HG03575 (cell line): ENCODE results near the gene MYOG.

ENCODE experiments used
- ATAC-seq: cut with Tn5 transposase; IDR thresholded peaks from one replicate; pipeline ENCODE4 v1.9.1; 2021; ENCODE audit not compliant: unreplicated experiment, insufficient number of reproducible peaks, low FRiP score; ENCODE audit errors: extremely low read depth

Gene MYOG

DNA sequence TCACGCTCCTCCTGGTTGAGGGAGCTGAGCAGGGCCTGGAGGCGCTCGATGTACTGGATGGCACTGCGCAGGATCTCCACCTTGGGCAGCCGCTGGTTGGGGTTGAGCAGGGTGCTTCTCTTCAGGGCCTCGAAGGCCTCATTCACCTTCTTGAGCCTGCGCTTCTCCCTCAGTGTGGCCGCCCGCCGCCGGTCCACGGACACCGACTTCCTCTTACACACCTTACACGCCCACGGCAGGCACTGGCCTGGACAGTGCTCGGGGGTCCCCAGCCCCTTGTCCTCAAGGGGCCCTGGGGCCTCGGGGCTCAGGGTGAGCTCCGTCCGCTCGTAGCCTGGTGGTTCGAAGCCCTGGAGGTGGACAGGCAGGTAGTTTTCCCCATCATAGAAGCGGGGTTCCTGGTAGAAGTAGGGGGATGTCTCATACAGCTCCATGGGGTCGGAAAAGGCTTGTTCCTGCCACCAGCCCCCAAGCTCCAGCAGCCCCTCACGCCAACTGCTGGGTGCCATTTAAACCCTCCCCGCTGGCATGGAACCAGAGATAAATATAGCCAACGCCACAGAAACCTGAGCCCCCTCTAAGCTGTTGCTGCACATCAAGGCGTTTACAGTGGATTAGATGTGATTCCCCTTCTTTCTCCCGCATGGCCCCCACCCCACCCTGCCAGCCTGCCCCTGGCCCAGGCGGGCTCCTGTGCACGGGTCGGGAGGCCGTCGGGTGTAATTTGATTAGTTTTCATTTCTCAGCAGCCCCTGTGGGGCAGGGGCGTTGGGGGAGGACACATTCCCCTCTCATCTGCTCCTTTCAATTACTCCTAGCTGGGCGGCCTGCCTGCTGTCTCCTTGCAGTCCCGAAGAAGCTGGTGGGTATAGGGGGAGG, at the start of gene MYOG:
Gene MYOG (minus strand): TSS at position 485 of the 879 bp plus-strand sequence. CDS start 51 bp downstream, at position 434.
- ATAC-seq: no peak

DNA sequence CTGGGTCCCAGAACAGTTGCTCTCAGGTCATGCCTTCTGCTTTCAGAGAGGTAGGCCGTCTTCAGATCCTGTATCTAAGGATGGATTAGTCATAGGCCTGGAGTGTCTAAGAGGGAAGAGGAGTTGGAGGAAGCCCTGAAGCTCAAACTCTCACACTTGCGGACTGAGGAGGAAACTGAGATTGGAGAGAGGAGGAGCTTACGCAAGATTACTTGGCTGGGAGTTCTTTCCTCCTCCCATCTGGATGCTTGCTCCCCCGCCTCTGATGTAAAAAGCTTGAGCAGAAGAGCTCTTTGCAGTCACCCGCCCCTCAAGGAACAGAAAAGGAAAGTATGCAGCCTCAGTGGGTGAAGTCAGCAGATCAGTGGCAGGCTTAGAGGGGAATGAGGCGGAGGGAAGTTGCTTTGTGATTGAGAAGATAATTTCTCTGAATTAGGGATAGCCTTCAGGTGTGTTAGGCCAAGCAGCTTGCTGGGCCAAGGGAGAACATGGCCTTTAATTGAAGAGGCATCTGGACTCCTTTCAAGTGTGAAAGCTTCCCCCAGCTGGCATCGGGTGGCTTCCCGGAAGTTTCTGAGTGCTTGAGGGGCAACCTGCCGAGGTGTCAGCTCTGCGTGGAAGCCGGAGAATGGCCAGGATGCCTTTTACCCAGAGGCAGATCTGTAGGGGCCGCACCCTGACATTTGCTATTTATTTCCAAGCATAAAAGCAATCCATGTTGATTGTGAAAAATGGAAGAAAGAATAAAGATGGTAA, 48.3 kb upstream of the MYOG start:
- no peak for ATAC-seq

DNA sequence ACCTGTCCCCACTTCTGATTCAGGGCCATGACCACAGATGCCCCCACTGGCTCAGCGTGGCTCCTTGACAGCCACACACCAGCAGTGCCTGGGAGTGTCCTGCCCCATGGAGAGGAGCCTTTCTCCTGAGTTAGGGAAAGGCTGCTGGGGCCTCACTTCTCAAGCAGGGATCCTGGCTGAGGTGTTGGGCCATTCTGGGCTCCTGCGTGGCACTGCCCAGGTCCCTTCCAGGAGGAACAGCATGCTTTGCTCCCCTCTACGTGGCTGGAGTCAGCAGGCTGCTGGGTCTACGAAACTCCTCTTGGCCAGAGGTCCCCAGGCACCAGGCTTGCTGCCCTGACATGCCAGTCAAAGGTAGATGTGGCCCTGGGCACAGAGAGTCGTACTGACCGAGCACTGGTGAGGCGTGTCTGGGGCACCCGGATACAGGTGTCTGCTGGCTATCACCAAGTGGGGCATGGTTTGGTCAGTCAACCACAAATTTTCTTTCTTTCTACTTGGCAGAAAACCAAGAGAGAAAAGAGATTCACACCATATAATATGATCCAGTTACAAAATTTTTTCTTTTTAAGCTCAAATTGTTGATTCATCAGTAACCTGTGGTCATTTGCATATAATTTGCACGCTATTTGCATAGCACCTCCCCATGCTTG, 45.9 kb upstream of the MYOG start:
- no peak for ATAC-seq

DNA sequence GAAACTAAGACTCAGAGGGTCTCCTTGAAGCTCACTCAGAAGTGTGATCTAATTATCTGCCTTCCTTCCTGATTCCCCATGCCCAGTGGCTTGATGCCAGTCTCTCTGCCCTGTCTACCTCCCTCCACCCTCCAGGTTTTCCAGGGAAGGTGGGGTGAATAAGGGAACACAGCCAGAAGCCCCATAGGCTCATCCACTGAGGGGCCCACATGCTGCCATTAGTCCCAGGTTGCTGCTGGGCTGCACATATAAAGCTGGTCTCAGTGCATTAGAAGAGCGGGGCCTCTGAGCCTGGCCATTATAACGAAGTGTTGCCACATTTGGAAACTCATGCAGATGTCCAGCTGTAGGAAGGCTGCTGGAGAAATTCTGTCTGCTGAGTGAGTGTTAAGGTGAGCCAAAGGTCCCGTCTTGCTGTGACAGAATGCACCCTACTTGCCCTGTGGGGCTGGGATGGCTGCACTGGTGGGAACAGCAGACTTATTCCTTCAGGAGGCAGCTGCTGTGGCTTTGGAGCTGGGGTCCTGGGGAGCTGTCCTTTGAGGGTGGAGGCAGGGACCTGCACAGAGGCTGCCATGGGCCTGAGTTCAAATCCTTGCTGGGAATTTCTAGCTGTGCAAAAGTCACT, 44.7 kb upstream of the MYOG start:
- ATAC-seq: no peak

DNA sequence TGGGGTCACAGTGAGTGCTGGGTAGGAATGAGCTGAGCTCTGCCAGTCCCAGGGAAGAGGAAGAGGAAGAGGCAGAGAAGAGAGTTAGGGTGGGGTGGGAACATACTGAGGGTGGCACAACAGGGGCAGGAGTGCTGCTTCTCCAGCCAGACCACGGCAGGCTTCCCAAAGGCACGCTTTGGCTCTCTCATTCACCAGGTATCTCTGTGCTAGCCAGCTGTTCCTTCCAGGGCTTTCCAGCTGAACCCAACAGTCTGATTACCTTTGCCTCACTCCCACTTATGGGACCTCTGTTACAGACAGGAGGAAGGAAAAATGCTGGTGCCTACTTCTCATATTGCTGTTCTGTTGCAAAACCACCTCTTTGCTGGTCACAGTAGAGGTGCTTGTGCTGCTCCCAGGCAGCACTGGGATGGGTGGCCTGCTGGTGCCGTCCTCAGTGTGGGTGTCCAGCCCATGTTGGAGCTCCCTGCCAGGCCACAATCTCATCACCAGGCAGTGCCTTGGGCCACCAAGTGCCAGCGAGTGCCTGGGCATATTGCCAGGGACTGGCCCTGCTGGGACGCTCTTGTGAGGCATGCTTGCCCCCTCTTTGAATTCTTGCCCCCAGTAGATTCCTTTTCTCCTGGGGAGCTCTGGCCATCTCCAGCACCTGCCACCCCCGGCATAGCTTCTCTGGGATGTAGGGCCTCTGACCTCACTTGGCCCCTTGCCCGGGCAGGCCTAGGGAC, 43.9 kb upstream of the MYOG start:
- ATAC-seq: no peak

DNA sequence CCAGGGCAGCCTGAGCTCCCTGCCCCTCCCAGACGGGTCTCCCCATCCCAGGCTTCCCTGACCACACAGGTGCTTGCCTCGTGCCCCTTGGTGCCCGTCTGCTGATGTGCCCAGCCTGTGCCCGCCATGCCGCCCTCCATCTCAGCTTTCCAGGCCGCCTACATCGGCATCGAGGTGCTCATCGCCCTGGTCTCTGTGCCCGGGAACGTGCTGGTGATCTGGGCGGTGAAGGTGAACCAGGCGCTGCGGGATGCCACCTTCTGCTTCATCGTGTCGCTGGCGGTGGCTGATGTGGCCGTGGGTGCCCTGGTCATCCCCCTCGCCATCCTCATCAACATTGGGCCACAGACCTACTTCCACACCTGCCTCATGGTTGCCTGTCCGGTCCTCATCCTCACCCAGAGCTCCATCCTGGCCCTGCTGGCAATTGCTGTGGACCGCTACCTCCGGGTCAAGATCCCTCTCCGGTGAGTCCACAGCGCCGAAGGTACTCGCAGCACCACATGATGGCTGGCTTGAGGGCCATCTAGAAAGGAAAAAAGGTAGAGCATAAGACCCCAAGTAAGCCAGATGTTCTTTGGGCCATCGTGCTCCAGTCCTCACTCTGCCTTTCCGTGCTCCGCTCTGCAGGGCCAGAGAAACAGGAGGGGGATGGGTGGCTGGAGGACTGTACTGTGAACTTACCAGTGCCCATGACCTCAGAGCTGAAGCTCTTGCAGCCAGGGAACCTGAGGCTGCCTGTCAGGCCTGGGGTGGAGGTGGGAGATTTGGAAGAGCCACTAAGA, 43.1 kb upstream of the MYOG start:
- no peak for ATAC-seq

DNA sequence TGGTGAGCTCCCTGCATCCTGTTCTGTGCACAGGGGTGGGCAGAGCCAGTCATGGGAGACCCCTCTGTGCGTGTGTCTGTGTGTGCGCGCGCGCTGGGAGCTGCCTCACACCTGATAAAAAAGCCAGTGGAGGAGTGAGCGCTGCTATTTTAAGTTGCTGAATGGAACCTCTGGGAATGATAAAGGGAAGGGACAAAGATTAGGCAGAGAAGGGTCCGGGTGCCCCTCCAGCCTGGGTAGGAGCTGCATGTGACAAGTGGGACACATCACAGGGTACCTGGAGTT, 42.6 kb upstream of the MYOG start:
- ATAC-seq: no peak

DNA sequence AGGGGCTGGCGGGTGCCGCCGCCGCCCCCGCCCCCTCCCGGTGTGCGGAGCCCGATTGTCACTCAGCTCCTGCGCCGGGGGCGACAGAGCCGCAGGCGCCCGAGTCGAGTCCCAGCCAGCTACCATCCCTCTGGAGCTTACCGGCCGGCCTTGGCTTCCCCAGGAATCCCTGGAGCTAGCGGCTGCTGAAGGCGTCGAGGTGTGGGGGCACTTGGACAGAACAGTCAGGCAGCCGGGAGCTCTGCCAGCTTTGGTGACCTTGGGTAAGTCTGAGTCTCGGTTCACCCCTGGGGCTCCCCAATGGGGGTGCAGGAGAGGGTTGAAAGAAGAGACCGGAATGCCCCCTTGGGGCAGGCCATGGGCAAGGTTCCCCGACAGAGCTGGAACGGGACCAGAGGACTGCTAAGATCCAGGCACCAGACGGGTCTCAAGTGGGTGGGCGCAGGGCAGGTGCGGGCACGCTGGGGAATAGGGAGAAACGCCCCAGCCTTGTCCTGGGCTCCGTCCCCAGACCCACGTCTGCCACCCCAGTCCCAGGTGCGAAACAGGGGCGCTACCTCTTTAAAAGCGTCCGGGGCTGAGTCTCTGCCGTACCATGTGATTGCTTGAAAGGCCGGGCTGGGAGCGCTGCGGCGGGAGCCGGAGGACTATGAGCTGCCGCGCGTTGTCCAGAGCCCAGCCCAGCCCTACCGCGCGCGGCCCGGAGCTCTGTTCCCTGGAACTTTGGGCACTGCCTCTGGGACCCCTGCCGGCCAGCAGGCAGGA, 42.0 kb upstream of the MYOG start, which contains the start of gene ADORA1:
Gene ADORA1 (plus strand): TSS at position 61 of the 765 bp plus-strand sequence. CDS start 1,116 bp downstream, outside the sequence.
- no peak for ATAC-seq

DNA sequence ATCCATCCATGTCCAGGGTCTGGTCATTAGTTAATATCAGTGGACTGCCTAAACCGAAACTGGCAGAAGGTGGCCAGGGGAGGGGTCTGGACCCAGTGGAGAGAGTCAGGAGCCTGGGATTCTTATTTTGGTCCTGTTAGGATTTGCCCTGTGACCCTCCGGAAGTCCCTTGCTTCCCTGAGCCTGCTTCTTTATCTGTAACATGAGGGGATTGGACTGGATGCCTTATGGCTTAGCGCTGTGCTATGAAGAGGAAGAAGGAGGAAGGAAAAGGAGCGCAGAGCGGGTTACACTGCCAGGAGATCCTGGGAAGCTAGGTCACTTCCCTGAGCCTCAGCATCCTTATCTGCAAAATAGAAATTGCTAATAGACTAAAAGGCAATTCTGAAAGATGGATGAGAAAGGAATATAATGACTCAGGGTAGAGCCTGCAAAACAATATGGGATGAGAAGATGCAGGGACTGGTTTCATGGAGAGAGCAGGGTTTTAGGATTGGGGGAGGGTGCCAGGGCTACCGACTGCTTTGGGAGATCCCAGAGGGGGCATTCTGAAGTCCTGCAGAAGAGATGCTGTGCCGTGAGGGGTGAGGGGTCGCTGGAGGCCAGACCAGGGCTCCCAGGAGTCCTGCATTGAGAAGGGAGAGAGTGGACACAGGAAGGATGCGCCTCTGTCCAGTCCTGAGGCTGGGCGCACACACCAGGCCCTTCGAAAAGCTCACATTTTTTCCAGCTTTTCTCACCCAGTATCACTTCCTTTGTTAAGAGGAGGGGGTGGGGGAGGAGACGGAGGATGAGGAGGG, 41.3 kb upstream of the MYOG start:
- no peak for ATAC-seq

DNA sequence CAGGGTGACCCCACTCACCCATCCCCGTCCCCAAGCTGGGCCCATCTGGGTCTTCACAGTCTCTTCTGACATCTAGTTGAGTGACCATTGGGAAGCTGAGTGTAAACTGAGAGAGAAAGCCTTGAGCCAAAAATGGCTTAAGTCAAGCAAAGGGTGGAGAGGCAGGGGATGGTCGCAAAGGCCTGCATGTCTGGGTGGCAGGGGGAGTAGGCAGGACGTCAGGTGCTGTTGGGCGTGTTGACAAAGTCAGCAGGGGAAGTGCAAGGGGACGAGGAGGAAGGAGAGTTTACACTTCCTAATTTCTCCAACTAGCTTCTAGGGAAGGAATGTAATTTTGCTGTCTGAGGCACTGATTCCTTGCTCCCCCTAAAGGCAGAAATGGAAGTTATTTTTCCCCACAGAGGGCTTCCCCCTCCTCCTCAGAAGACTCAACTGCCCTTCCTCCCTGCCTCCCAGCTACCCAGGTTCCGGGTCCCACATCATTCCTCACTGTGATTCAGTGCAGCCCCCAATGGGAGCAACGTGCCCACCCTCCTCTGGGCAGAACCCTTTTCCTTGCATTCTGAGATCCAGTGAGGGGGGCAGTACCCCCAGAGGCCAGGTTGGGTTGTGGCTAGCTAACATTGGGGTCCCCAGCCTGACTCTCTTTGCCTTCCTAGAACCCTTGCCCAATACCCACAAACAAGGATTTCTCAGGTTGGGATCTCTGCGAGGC, 40.5 kb upstream of the MYOG start:
- ATAC-seq: no peak

DNA sequence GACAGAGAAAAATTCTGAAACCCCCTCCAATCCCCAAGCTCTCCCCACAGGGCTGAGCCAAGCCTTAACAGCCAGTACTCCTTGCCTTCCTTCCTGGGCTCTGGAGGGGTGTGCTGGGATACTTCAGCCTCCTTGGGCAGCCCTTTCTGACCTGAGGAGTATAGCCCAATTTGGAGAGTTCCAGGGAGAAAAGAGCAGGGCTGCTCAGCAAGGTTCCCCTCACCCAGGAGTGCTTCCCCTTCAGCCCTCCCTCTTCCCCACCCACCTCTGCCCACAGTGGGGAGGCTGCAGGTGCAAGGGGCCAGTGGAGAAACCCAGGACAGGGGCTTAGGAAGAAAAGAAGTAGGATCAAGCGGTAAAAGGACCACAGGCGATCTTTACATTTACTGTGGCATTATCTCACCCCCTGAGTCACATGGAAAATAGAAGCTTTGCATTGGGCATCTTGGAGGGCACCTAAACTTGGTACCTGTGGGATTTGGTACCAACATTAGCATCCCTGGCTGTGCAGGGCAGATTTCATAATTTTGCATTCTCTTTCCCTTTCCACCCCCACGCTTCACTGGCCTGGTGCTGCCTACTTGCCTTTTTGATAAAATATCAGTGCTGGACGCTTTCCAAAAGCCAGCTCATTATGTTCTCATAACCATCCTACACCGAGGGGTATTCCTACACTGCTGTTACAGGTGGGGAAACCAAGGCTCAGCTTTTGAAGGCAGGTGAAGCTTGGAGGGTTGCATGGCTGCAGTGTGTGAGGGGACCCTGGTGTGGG, 38.9 kb upstream of the MYOG start:
- no peak for ATAC-seq

DNA sequence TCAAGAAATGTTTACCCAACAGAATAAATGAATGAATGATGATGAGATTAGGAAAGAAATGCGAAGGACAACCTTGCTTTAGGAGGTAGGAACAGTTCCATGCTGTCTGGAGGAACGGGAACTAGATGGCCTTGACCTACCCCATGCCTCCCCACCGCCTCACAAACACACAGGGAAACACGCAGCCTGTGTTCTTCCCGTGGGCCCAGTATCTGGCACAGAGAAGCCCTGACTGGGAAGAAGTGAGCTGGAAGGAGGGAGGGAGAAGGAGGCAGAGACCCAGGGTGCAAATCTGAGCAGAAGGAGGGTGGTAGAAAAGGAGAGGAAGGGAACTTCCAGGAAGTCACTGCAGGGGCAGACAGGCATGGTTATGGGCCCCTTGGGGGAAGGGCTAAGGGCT, 38.2 kb upstream of the MYOG start:
- no peak for ATAC-seq

DNA sequence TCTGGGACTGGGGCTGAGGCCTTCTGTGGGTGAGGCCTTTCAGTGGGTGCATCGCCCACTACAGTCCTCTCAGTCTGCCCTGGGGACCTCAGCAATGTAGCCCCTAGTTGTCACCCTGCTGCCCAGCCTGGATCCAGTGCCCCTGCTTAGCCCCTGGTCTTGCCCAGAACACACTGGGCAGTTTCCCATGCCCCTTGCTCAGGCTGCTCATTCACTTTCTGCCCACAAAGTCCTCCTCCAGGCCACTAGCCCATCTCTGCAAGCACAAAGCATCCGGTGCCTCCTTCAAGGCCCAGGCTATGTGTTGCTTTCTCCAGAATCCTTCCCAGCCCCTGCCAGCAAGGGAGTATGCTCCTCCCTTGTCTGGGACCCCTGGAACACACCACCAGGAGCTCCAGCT, 36.3 kb upstream of the MYOG start:
- no peak for ATAC-seq

DNA sequence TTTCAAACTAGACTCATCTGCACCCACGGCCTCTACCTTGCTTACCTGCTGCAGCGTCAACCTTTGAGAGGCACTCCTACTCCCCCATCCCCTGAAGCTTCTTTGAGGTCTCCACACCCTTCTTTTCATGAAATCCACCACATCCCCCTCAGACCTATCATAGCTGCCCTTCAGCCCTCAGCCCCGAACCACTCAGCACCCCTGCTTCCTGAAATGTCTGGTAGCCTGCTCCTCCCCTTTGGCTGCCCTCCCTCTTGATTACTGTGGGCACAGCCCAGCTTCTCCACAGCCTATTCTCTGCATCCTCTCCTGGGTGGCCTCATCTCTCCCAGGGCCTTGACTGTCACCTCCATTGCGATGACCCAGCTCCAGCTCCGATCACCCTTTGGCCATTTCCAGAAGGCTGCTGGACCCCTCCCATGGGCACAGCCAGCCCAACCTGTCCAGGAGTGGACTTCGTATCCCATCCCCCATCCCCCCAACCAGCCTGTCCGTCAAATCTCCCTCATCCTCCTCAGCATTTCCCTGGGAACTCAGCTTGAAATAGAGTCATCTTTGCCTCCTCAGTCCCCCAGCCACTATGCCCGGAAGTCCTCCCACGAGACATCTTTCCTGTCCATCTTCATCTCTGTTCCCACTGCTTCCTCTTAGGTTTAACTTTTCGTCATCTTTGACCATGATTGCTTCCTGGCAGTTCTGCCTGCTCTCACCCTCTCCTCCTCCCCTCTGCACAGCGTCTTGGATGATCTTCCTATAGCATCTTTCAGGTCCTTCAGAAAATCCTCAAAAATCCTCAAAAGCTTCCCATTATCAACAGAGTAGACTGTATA, 35.6 kb upstream of the MYOG start:
- ATAC-seq: no peak
